Uterus (tissue), 2 donors: ENCODE data around the gene SIPA1L3.

Source experiments
- CTCF ChIP-seq, 4 experiments: fragments of 200-600 bp in 2 of 4; fragments of 450-650 bp in 2 of 4; sonication (generic) in 2 of 4; IDR thresholded peaks; one replicate each; pipeline ENCODE4 v1.5.1; 2016 to 2019; ENCODE audit warnings: antibody characterized with exemption in 4 of 4, mild to moderate bottlenecking in 2 of 4, moderate library complexity in 1 of 4
- POLR2A ChIP-seq, 2 donors: fragments of 450-650 bp; IDR thresholded peaks; one replicate each; pipeline ENCODE4 v1.6.1; 2016; ENCODE audit warnings: antibody characterized with exemption in 2 of 2, mild to moderate bottlenecking in 1 of 2, moderate library complexity in 1 of 2

DNA sequence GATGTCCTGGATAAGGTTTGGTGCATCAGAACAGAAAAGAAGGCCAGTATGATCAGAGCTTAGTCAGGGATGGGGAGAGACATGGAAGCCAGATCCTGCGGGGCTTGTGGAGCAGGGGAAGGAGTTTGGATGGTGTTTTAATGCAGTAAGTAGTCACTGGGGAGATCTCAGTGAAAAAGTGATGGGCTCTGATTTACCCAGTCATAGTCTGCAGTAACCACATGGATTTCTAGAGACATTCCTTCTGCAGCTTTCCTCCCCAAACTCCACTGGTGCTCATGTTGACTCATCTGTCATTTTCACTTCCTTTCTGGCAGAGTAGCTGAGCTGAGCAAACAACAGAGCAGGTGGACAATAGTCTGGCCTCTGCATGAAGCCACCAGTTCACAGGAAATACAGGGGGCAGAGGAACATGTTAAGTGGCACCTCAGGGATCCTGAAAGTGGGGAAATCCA lies 172.9 kb downstream of the SIPA1L3 start:
- no peak for TF ChIP-seq POLR2A (IDR thresholded peaks at IDR 0.05)
- no peak for TF ChIP-seq CTCF (IDR thresholded peaks at IDR 0.05)
